Measurements from ENCODE around the gene MORN5. TPM values are rescaled to one million over a fixed set of nuclear protein-coding genes. Genes with fewer than 3 reads are reported as not detected.

Gene MORN5
- total RNA-seq, 2 donors from 2014 or later = 2.1 TPM; not detected in 1

DNA sequence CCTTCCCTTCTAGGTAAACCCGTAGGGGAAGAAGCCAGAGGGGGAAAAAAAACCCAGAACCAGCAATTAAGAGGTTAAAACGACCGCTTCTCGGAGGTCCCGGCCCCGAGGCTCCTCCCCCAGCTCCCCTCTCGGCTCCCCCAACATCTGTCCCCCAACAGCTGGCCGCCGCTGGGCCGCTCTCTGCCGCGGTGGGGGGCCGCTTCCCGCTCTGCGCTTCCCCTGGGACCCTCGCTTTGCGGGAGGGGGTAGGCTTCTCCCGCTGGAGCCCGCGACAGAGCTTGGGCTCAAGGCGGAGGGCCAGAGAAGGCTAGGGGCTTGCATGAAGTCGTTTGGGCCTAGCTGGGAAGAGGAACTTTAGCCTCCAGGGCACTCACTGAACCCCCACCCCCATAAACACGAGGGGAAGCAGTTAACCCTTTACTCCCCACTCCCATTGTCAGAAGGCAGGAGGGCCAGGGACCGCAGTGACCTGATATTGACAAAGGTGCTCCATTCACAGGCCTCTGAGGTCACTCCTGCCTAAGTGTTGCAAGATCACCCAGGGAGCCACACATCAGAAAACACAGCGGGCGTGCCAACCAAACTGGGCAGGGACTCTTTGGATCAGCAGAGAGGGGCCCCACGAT lies 61.6 kb downstream of the MORN5 start:
- TF ChIP-seq POLR2A (IDR thresholded peaks at IDR 0.05) (no peak), POLR2AphosphoS5 (IDR thresholded peaks at IDR 0.05) (no peak)
- TF ChIP-seq, protein P1, sequence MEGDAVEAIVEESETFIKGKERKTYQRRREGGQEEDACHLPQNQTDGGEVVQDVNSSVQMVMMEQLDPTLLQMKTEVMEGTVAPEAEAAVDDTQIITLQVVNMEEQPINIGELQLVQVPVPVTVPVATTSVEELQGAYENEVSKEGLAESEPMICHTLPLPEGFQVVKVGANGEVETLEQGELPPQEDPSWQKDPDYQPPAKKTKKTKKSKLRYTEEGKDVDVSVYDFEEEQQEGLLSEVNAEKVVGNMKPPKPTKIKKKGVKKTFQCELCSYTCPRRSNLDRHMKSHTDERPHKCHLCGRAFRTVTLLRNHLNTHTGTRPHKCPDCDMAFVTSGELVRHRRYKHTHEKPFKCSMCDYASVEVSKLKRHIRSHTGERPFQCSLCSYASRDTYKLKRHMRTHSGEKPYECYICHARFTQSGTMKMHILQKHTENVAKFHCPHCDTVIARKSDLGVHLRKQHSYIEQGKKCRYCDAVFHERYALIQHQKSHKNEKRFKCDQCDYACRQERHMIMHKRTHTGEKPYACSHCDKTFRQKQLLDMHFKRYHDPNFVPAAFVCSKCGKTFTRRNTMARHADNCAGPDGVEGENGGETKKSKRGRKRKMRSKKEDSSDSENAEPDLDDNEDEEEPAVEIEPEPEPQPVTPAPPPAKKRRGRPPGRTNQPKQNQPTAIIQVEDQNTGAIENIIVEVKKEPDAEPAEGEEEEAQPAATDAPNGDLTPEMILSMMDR (IDR thresholded peaks at IDR 0.05) = no peak
- 18% methylated on average over 27 of the region's 27 CpGs for WGBS
- Histone ChIP-seq H3K4me3 (no peak overlapping the region), H3K27ac (no peak overlapping the region), H3K27me3 (replicated peaks; ENCODE audit: insufficient read depth) (peaks cover 24% of the 10 kb centered on the region), H3K36me3 (no peaks in the 10 kb centered on the region), H3K9me3 (no peaks in the 10 kb centered on the region), H3K4me1 (replicated peaks) (no peaks in the 10 kb centered on the region)
- no peak for DNase-seq (ENCODE audit: low spot score)
- intact Hi-C loops (cut with DNase I) = no loop called here

GRCh38 chr9:122222791-122223190 lies 63.1 kb downstream of the MORN5 start:
- no peak for DNase-seq (ENCODE audit: low spot score)
- Histone ChIP-seq H3K27me3 (replicated peaks; ENCODE audit: insufficient read depth) (peaks cover 39% of the 10 kb centered on the region), H3K4me1 (replicated peaks) (no peaks in the 10 kb centered on the region), H3K27ac (no peak overlapping the region), H3K4me3 (no peak overlapping the region), H3K36me3 (no peaks in the 10 kb centered on the region), H3K9me3 (no peaks in the 10 kb centered on the region)
- 38% methylated on average over 5 of the region's 5 CpGs for WGBS
- intact Hi-C loops (cut with DNase I) = no loop called here
- TF ChIP-seq, protein P1 (IDR thresholded peaks at IDR 0.05) = no peak
- no peak for TF ChIP-seq POLR2A (IDR thresholded peaks at IDR 0.05)
- TF ChIP-seq POLR2AphosphoS5 (IDR thresholded peaks at IDR 0.05) = no peak

GRCh38 chr9:122223435-122223834 lies 63.7 kb downstream of the MORN5 start:
- no peak for DNase-seq (ENCODE audit: low spot score)
- H3K4me1 ChIP-seq (replicated peaks) = peaks cover 5% of the 10 kb centered on the region
- no peaks in the 10 kb centered on the region for H3K9me3 ChIP-seq
- peaks cover 39% of the 10 kb centered on the region for H3K27me3 ChIP-seq (replicated peaks; ENCODE audit: insufficient read depth)
- no peaks in the 10 kb centered on the region for H3K36me3 ChIP-seq
- intact Hi-C loops (cut with DNase I) = no loop called here
- WGBS = 76% methylated on average over 5 of the region's 5 CpGs
- TF ChIP-seq POLR2AphosphoS5 (IDR thresholded peaks at IDR 0.05) (no peak), POLR2A (IDR thresholded peaks at IDR 0.05) (no peak)
- TF ChIP-seq, protein P1 (IDR thresholded peaks at IDR 0.05) = no peak
- H3K27ac ChIP-seq = no peak overlapping the region
- no peak overlapping the region for H3K4me3 ChIP-seq

DNA sequence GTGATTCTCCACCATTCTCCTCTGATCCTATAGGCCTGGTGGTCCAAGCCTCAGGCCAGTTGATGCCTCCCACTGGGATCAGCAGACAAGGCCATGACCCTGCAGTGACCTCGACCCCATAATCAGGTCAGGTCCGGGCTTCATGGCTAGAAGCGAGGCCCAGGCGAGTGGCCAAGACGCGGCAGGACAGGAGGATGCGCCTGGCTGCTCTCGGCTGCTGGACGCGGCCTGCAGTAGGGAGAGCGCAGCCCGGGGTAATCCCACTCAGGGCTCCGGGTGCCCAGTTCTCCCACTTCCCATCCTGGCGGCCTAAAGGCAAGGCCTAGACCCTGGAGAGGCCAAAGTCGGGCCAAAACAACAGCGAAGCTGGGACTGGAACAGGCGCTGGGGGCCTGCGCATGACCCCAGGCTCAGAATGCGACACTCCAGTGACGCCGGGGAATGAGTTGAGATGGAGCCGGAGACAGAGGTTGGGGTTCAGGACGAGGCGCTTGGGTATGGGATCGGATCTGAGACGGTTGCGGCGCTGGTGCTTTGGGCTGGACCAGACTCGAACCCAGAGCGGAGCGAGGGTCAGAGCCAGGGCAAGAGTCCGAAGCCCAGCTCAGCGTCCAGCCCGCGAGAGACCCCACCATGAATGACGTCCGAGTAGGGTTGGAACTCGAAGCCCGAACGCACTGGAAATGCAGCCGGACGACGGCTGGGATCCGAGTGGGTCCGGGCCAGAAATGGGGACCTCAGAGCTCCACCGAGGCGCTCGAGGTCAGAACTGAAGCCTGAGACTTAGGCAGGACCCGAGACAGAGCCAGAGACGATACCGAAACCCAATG lies 65.8 kb downstream of the MORN5 start:
- H3K4me3 ChIP-seq = no peak overlapping the region
- DNase-seq (ENCODE audit: low spot score) = no peak

More for the DNA sequence above, 65.8 kb downstream of the MORN5 start:
- H3K27me3 ChIP-seq (replicated peaks; ENCODE audit: insufficient read depth) = peaks cover 32% of the 10 kb centered on the region
- intact Hi-C loops (cut with DNase I) = no loop called here
- H3K36me3 ChIP-seq = no peaks in the 10 kb centered on the region
- no peak overlapping the region for H3K27ac ChIP-seq
- TF ChIP-seq POLR2A (IDR thresholded peaks at IDR 0.05) (no peak), POLR2AphosphoS5 (IDR thresholded peaks at IDR 0.05) (no peak)
- TF ChIP-seq, protein P1 (IDR thresholded peaks at IDR 0.05) = no peak
- 47% methylated on average over 45 of the region's 51 CpGs for WGBS
- H3K4me1 ChIP-seq (replicated peaks) = peaks cover 5% of the 10 kb centered on the region
- H3K9me3 ChIP-seq = no peaks in the 10 kb centered on the region
